H9 (cell line): ENCODE measurements around the gene QPRT. TPM values are rescaled to one million over a fixed set of nuclear protein-coding genes. Genes with fewer than 3 reads are reported as not detected.
A peak's percentile ranks its signal among the peaks of the same experiment; 100 is the strongest.

Experiments
- DNase-seq: peaks from one replicate; pipeline ENCODE4 v3.0.0-alpha.2; 2017
- H2AFZ ChIP-seq: one replicate; pipeline ENCODE4 v1.6.1; 2013; ENCODE audit warnings: mild to moderate bottlenecking, low read length, control low read depth, moderate library complexity
- H2AK5ac ChIP-seq: 2 replicates; pipeline ENCODE4 v1.6.1; 2013; ENCODE audit warnings: low read length, control low read depth, mixed read lengths; ENCODE audit not compliant: insufficient read length
- H2BK120ac ChIP-seq: one replicate; pipeline ENCODE4 v1.6.1; 2013; ENCODE audit warnings: low read depth, mild to moderate bottlenecking, low read length, control low read depth, inconsistent platforms; ENCODE audit not compliant: poor library complexity, severe bottlenecking
- H2BK12ac ChIP-seq: 2 replicates; pipeline ENCODE4 v1.6.1; 2013; ENCODE audit warnings: low read length, control low read depth, mixed read lengths, low read depth; ENCODE audit not compliant: insufficient read length
- H2BK15ac ChIP-seq: 2 replicates; pipeline ENCODE4 v1.6.1; 2013; ENCODE audit warnings: low read depth, low read length, control low read depth
- H2BK20ac ChIP-seq: one replicate; pipeline ENCODE4 v1.6.1; 2013; ENCODE audit warnings: low read depth, mild to moderate bottlenecking, low read length, control low read depth, inconsistent platforms; ENCODE audit not compliant: poor library complexity, severe bottlenecking
- H2BK5ac ChIP-seq: 2 replicates; pipeline ENCODE4 v1.6.1; 2013; ENCODE audit warnings: low read length, control low read depth, mixed read lengths; ENCODE audit not compliant: insufficient read length
- H3K14ac ChIP-seq: 2 replicates; pipeline ENCODE4 v1.6.1; 2013; ENCODE audit warnings: low read length, control low read depth; ENCODE audit not compliant: insufficient read depth
- H3K18ac ChIP-seq: 2 replicates; pipeline ENCODE4 v1.6.1; 2013; ENCODE audit warnings: low read depth, mild to moderate bottlenecking, mixed read lengths, low read length, control low read depth; ENCODE audit not compliant: insufficient read length
- H3K23ac ChIP-seq: 2 replicates; pipeline ENCODE4 v1.6.1; 2013; ENCODE audit warnings: low read length, control low read depth, mixed read lengths, low read depth; ENCODE audit not compliant: insufficient read length
- H3K23me2 ChIP-seq: 2 replicates; pipeline ENCODE4 v1.6.1; 2013; ENCODE audit warnings: low read depth, mild to moderate bottlenecking, mixed read lengths, low read length, control low read depth; ENCODE audit not compliant: insufficient read length, poor library complexity, severe bottlenecking
- H3K27ac ChIP-seq: 2 replicates; pipeline ENCODE4 v1.5.1; 2013; ENCODE audit warnings: low read length, control low read depth, mixed read lengths, low read depth; ENCODE audit not compliant: insufficient read length
- H3K27me3 ChIP-seq: 2 replicates; pipeline ENCODE4 v1.6.1; 2013; ENCODE audit warnings: low read length, control low read depth, inconsistent platforms; ENCODE audit not compliant: insufficient read depth
- H3K4ac ChIP-seq: 2 replicates; pipeline ENCODE4 v1.6.1; 2013; ENCODE audit warnings: low read depth, mild to moderate bottlenecking, control low read depth, inconsistent platforms, low read length, moderate library complexity
- H3K4me1 ChIP-seq: 2 replicates; pipeline ENCODE4 v1.6.1; 2013; ENCODE audit warnings: low read length, control low read depth, inconsistent platforms; ENCODE audit not compliant: insufficient read depth
- H3K4me2 ChIP-seq: 2 replicates; pipeline ENCODE4 v1.6.1; 2013; ENCODE audit warnings: low read length, control low read depth, mixed read lengths; ENCODE audit not compliant: insufficient read length, insufficient read depth
- H3K56ac ChIP-seq: 2 replicates; pipeline ENCODE4 v1.6.1; 2013; ENCODE audit warnings: low read depth, mild to moderate bottlenecking, mixed read lengths, low read length, control low read depth; ENCODE audit not compliant: insufficient read length
- H3K79me1 ChIP-seq: 2 replicates; pipeline ENCODE4 v1.6.1; 2013; ENCODE audit warnings: low read depth, mild to moderate bottlenecking, moderate library complexity, low read length, control low read depth, inconsistent platforms; ENCODE audit not compliant: insufficient read depth, poor library complexity, severe bottlenecking
- H3K79me2 ChIP-seq: 2 replicates; pipeline ENCODE4 v1.6.1; 2013; ENCODE audit warnings: low read length, control low read depth, inconsistent platforms; ENCODE audit not compliant: insufficient read depth
- H3K9ac ChIP-seq: 2 replicates; pipeline ENCODE4 v1.6.1; 2013; ENCODE audit warnings: low read length, control low read depth, mixed read lengths; ENCODE audit not compliant: insufficient read length; ENCODE audit errors: extremely low read depth
- H3K9me3 ChIP-seq: one replicate; pipeline ENCODE4 v1.6.1; 2013; ENCODE audit warnings: low read depth, low read length, inconsistent platforms; ENCODE audit not compliant: control insufficient read depth
- H3T11ph ChIP-seq: one replicate; pipeline ENCODE4 v1.6.1; 2013; ENCODE audit warnings: mild to moderate bottlenecking, low read length, control low read depth, inconsistent platforms
- H4K20me1 ChIP-seq: one replicate; pipeline ENCODE4 v1.6.1; 2013; ENCODE audit not compliant: control insufficient read depth, insufficient read length, insufficient read depth
- H4K5ac ChIP-seq: 2 replicates; pipeline ENCODE4 v1.6.1; 2013; ENCODE audit warnings: low read depth, mild to moderate bottlenecking, mixed read lengths, low read length, control low read depth; ENCODE audit not compliant: insufficient read length
- H4K8ac ChIP-seq: replicated peaks from 2 replicates; pipeline ENCODE4 v1.6.1; 2013; ENCODE audit warnings: low read length, control low read depth, mixed read lengths, low read depth; ENCODE audit not compliant: insufficient read length
- H4K91ac ChIP-seq: 2 replicates; pipeline ENCODE4 v1.6.1; 2013; ENCODE audit warnings: low read depth, mild to moderate bottlenecking, moderate library complexity, mixed read lengths, low read length, control low read depth; ENCODE audit not compliant: insufficient read length
- H3K27ac Mint-ChIP-seq, 3 experiments: 2 replicates in 2 of 3; 3 replicates in 1 of 3; pipeline ENCODE4 v1.8.0; 2020 to 2021; ENCODE audit warnings: mixed read lengths in 3 of 3, mild to moderate bottlenecking in 1 of 3, moderate library complexity in 1 of 3
- H3K27me3 Mint-ChIP-seq: 2 replicates; pipeline ENCODE4 v1.8.0; 2021; ENCODE audit warnings: low read depth, mild to moderate bottlenecking, moderate library complexity, mixed read lengths
- H3K36me3 Mint-ChIP-seq, 3 experiments: 2 replicates in 2 of 3; 3 replicates in 1 of 3; pipeline ENCODE4 v1.8.0; 2020 to 2021; ENCODE audit warnings: low read depth in 3 of 3, mixed read lengths in 3 of 3; ENCODE audit not compliant: insufficient read depth in 1 of 3
- H3K4me1 Mint-ChIP-seq, 2 experiments: 2 replicates each; pipeline ENCODE4 v1.8.0; 2020; ENCODE audit warnings: mixed read lengths in 2 of 2
- H3K4me3 Mint-ChIP-seq, 2 experiments: 2 replicates in 1 of 2; 3 replicates in 1 of 2; pipeline ENCODE4 v1.8.0; 2020 to 2021; ENCODE audit warnings: mild to moderate bottlenecking in 2 of 2, mixed read lengths in 2 of 2, moderate library complexity in 1 of 2
- H3K9me3 Mint-ChIP-seq, 2 experiments: 2 replicates in 1 of 2; 3 replicates in 1 of 2; pipeline ENCODE4 v1.8.0; 2020; ENCODE audit warnings: mild to moderate bottlenecking in 2 of 2, mixed read lengths in 2 of 2, moderate library complexity in 1 of 2
- CTCF ChIP-seq: fragments of 200-600 bp; sonication (generic); conservative IDR thresholded peaks from 3 replicates; pipeline ENCODE4 v1.8.0; 2021; ENCODE audit warnings: antibody characterized with exemption, mild to moderate bottlenecking
- WGBS: extraction: QIAGEN DNeasy Blood & Tissue Kit; methylation state at CpG from one replicate; pipeline ENCODE4 v1.1.7; 2013; ENCODE audit warnings: missing lambda C conversion rate, low lambda C conversion rate, mixed read lengths; ENCODE audit not compliant: insufficient read length; ENCODE audit errors: extremely low coverage; 5-methylcytosine and 5-hydroxymethylcytosine counted together
- total RNA-seq: library from RNA; stranded (reverse); gene quantifications from 2 replicates; pipeline ENCODE4 v1.2.1, GENCODE V29; 2021

The QPRT gene
- total RNA-seq, 1 experiment from 2014 or later: 107 TPM

GRCh38 chr16:29656688-29657523, 22.1 kb upstream of the QPRT start:
- H3K9me3 ChIP-seq: no peaks in the 10 kb centered on the region
- no peaks in the 10 kb centered on the region for H3K27me3 ChIP-seq
- Mint-ChIP-seq H3K27me3 (no peaks in the 10 kb centered on the region; the same call in 1 of the 2 replicates), H3K36me3 (no peaks in the 10 kb centered on the region), H3K27ac (peak overlapping the region in 1 of 3 experiments; percentile 81; a peak in 1 of 7 replicates), H3K9me3 (no peaks in the 10 kb centered on the region), H3K4me1 (peaks cover 6% of the 10 kb centered on the region in 2 experiments; a peak in 3 of 4 replicates), H3K4me3 (no peak overlapping the region)
- no peak overlapping the region for H3K4ac ChIP-seq
- no peak overlapping the region for H2BK15ac ChIP-seq
- H2AFZ ChIP-seq: no peak overlapping the region
- H3K23me2 ChIP-seq: no peaks in the 10 kb centered on the region
- no peak overlapping the region for H2BK20ac ChIP-seq
- no peak overlapping the region for H3K18ac ChIP-seq
- no peak overlapping the region for H2BK12ac ChIP-seq
- H4K20me1 ChIP-seq: no peaks in the 10 kb centered on the region
- WGBS: no CpG with 5 or more reads among the region's 11 CpGs
- H4K8ac ChIP-seq: no peak overlapping the region
- H3K79me1 ChIP-seq: no peaks in the 10 kb centered on the region
- H3K23ac ChIP-seq: no peak overlapping the region
- no peak overlapping the region for H3K27ac ChIP-seq
- no peak overlapping the region for H3K4me2 ChIP-seq
- H3K14ac ChIP-seq: no peak overlapping the region
- H3K9ac ChIP-seq: no peak overlapping the region
- no peak overlapping the region for H3K56ac ChIP-seq
- no peak overlapping the region for H2BK5ac ChIP-seq
- no peaks in the 10 kb centered on the region for H3K79me2 ChIP-seq
- H3K4me1 ChIP-seq: no peaks in the 10 kb centered on the region
- H4K5ac ChIP-seq: no peak overlapping the region
- no peak overlapping the region for H2AK5ac ChIP-seq
- no peak for TF ChIP-seq CTCF
- no peak overlapping the region for H4K91ac ChIP-seq
- no peak for DNase-seq
- H3T11ph ChIP-seq: no peak overlapping the region
- no peak overlapping the region for H2BK120ac ChIP-seq
